ENCODE results near the gene B2M. TPM values are rescaled to one million over a fixed set of nuclear protein-coding genes. Genes with fewer than 3 reads are reported as not detected.

Gene B2M
- total RNA-seq (6,445 TPM), polyA plus RNA-seq (8,137 TPM)
- long read RNA-seq, donor 1, transcript B2M-213 (1 exons, 2,329 nt) = minor isoform, 41 of 413 reads
- long read RNA-seq, donor 1, transcript B2M-204 (4 exons, 1,705 nt) = major isoform, 331 of 413 reads
- long read RNA-seq, donor 1, partial matches to known transcripts = 31 of 413 reads
- long read RNA-seq, donor 1, other reads (novel, unspliced or antisense) = 5 of 413 reads
- long read RNA-seq, donor 2 = 0 reads
- long read RNA-seq, donor 3, transcript B2M-204 (4 exons, 1,705 nt) = major isoform, 4,307 of 5,661 reads
- long read RNA-seq, donor 3, transcript B2M-213 (1 exons, 2,329 nt) = minor isoform, 721 of 5,661 reads
- long read RNA-seq, donor 3, transcript B2M-208 (3 exons, 1,081 nt) = minor isoform, 27 of 5,661 reads
- long read RNA-seq, donor 3, transcript B2M-214 (1 exons, 2,403 nt) = minor isoform, 9 of 5,661 reads
- long read RNA-seq, donor 3, partial matches to known transcripts = 385 of 5,661 reads
- long read RNA-seq, donor 3, other reads (novel, unspliced or antisense) = 206 of 5,661 reads
- long read RNA-seq, donor 4, transcript B2M-208 (3 exons, 1,081 nt) = minor isoform, 8 of 1,755 reads
- long read RNA-seq, donor 4, transcript B2M-213 (1 exons, 2,329 nt) = minor isoform, 332 of 1,755 reads
- long read RNA-seq, donor 4, transcript B2M-204 (4 exons, 1,705 nt) = major isoform, 1,192 of 1,755 reads
- long read RNA-seq, donor 4, transcript B2M-214 (1 exons, 2,403 nt) = minor isoform, 10 of 1,755 reads
- long read RNA-seq, donor 4, partial matches to known transcripts = 166 of 1,755 reads
- long read RNA-seq, donor 4, other reads (novel, unspliced or antisense) = 45 of 1,755 reads
- long read RNA-seq, donor 5, transcript B2M-213 (1 exons, 2,329 nt) = minor isoform, 917 of 7,312 reads
- long read RNA-seq, donor 5, transcript B2M-208 (3 exons, 1,081 nt) = minor isoform, 28 of 7,312 reads
- long read RNA-seq, donor 5, transcript B2M-214 (1 exons, 2,403 nt) = minor isoform, 25 of 7,312 reads
- long read RNA-seq, donor 5, transcript B2M-204 (4 exons, 1,705 nt) = major isoform, 5,516 of 7,312 reads
- long read RNA-seq, donor 5, partial matches to known transcripts = 541 of 7,312 reads
- long read RNA-seq, donor 5, other reads (novel, unspliced or antisense) = 277 of 7,312 reads
- long read RNA-seq, donor 6, transcript B2M-214 (1 exons, 2,403 nt) = minor isoform, 9 of 2,071 reads
- long read RNA-seq, donor 6, transcript B2M-213 (1 exons, 2,329 nt) = minor isoform, 158 of 2,071 reads
- long read RNA-seq, donor 6, transcript B2M-204 (4 exons, 1,705 nt) = major isoform, 1,657 of 2,071 reads
- long read RNA-seq, donor 6, transcript B2M-208 (3 exons, 1,081 nt) = minor isoform, 23 of 2,071 reads
- long read RNA-seq, donor 6, partial matches to known transcripts = 184 of 2,071 reads
- long read RNA-seq, donor 6, other reads (novel, unspliced or antisense) = 39 of 2,071 reads
- long read RNA-seq, donor 7, transcript B2M-213 (1 exons, 2,329 nt) = minor isoform, 600 of 4,381 reads
- long read RNA-seq, donor 7, transcript B2M-208 (3 exons, 1,081 nt) = minor isoform, 32 of 4,381 reads
- long read RNA-seq, donor 7, transcript B2M-204 (4 exons, 1,705 nt) = major isoform, 3,312 of 4,381 reads
- long read RNA-seq, donor 7, partial matches to known transcripts = 271 of 4,381 reads
- long read RNA-seq, donor 7, other reads (novel, unspliced or antisense) = 158 of 4,381 reads
- long read RNA-seq, donor 8, transcript B2M-213 (1 exons, 2,329 nt) = minor isoform, 55 of 1,070 reads
- long read RNA-seq, donor 8, transcript B2M-208 (3 exons, 1,081 nt) = minor isoform, 8 of 1,070 reads
- long read RNA-seq, donor 8, transcript B2M-204 (4 exons, 1,705 nt) = major isoform, 907 of 1,070 reads
- long read RNA-seq, donor 8, partial matches to known transcripts = 60 of 1,070 reads
- long read RNA-seq, donor 8, other reads (novel, unspliced or antisense) = 33 of 1,070 reads
- long read RNA-seq, donor 9, transcript B2M-204 (4 exons, 1,705 nt) = major isoform, 1,734 of 2,102 reads
- long read RNA-seq, donor 9, transcript B2M-208 (3 exons, 1,081 nt) = minor isoform, 6 of 2,102 reads
- long read RNA-seq, donor 9, transcript B2M-213 (1 exons, 2,329 nt) = minor isoform, 160 of 2,102 reads
- long read RNA-seq, donor 9, partial matches to known transcripts = 128 of 2,102 reads
- long read RNA-seq, donor 9, other reads (novel, unspliced or antisense) = 69 of 2,102 reads
- long read RNA-seq, donor 10, transcript B2M-204 (4 exons, 1,705 nt) = major isoform, 1,897 of 2,401 reads
- long read RNA-seq, donor 10, transcript B2M-213 (1 exons, 2,329 nt) = minor isoform, 214 of 2,401 reads
- long read RNA-seq, donor 10, transcript B2M-208 (3 exons, 1,081 nt) = minor isoform, 12 of 2,401 reads
- long read RNA-seq, donor 10, partial matches to known transcripts = 186 of 2,401 reads
- long read RNA-seq, donor 10, other reads (novel, unspliced or antisense) = 87 of 2,401 reads

GRCh38 chr15:44711096-44711742 is at the start of gene B2M, which contains the start of gene PATL2:
Gene B2M (plus strand): TSS chr15:44711517. CDS start chr15:44711547, 30 bp downstream.
Gene PATL2 (minus strand): TSS chr15:44711323. CDS start chr15:44676490, 34,833 bp downstream.
- DNase-seq (ENCODE audit: low read depth in 6 of 9, low spot score in 9 of 9) = peak; percentile 95 to 99 (median 97)
- Histone ChIP-seq H3K27ac (ENCODE audit: low read depth in 1 of 2, low read length in 1 of 2) (peak within 1 kb of the TSS; percentile 99 to 100), H3K27me3 (ENCODE audit: control insufficient read depth in 2 of 2, insufficient read depth in 1 of 2, low read length in 1 of 2) (no peaks in the 10 kb centered on the region), H3K4me1 (ENCODE audit: control insufficient read depth in 2 of 2, insufficient read depth in 2 of 2, low read length in 2 of 2) (peaks cover 16 to 26% of the 10 kb centered on the region in 2 donors), H3K4me3 (ENCODE audit: low read length in 2 of 2) (peak within 1 kb of the TSS; percentile 90 to 100), H3K9me3 (ENCODE audit: control insufficient read depth in 2 of 2, insufficient read depth in 1 of 2, low read length in 1 of 2) (no peaks in the 10 kb centered on the region), H3K36me3 (ENCODE audit: control insufficient read depth in 2 of 2, insufficient read depth in 2 of 2, low read length in 1 of 2) (peaks cover 18 to 27% of the 10 kb centered on the region in 2 donors)
- under 1% methylated on average over 37 of the region's 37 CpGs for WGBS

DNA sequence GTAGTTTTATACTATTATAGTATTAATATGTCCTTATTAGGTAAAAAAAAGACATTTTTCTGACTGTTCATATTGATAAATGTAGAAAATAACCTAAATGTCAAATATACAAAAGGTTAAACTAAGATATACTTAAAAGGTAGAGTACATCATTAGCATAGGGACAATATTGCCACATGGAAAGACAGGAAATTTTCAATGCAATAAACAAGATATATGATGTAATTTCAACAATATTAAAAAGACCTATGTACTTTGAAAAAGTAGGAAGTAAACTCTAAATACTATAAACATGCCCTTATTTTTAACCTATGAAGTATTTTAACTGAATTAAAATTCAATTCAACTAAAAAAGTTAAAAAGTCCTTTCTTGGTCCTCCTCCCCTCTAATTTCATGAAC is 49.7 kb upstream of the B2M start:
- Histone ChIP-seq H3K4me3 (ENCODE audit: low read length in 2 of 2) (no peak overlapping the region), H3K4me1 (ENCODE audit: control insufficient read depth in 2 of 2, insufficient read depth in 2 of 2, low read length in 2 of 2) (peaks cover 12 to 18% of the 10 kb centered on the region in 2 donors), H3K27me3 (ENCODE audit: control insufficient read depth in 2 of 2, insufficient read depth in 1 of 2, low read length in 1 of 2) (no peaks in the 10 kb centered on the region), H3K27ac (ENCODE audit: low read depth in 1 of 2, low read length in 1 of 2) (no peak overlapping the region), H3K9me3 (ENCODE audit: control insufficient read depth in 2 of 2, insufficient read depth in 1 of 2, low read length in 1 of 2) (no peaks in the 10 kb centered on the region), H3K36me3 (ENCODE audit: control insufficient read depth in 2 of 2, insufficient read depth in 2 of 2, low read length in 1 of 2) (peaks cover 6 to 19% of the 10 kb centered on the region in 2 donors)
- DNase-seq (ENCODE audit: low read depth in 6 of 9, low spot score in 9 of 9) = no peak

DNA sequence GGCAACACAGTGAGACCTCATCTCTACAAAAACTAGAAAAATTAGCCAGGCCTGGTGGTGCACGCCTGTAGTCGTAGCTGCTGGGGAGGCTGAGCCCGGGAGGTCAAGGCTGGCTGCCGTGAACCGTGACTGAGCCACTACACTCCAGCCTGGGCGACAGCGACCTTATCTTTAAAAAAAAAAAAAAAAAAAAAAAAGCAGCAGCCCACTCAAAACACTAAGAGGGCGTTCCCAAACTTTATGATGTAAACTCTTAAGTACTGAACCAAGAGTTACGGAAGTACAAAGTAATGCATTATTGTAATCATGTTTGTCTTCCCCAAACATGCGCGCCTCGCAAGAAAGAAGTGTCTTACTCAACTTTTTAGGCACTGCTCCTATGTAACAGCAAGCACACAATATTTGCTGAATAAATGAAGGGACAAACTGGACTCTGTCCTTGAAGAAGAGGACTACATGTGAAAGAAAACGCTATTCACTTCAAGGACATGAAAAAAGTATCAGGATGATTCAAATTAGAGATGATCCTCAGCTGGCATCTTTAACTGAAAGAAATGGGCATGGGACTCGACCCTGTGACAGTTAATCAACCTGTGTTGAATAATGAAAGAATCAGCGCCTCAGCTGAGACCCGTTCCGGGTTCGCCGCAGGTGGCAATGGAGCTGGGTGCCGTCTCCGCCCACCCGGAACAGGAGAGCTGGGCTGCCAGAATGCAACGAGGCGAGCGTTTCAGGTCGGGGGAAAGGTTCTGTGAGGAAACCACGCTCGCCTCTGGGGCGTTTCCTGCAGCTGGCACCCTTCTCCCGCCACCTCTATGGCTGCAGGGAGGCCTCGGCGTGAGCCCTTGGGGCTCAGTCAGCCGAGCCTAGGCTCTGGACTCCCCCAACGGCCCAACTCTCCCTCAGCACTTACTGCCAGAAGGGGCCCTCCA is 48.6 kb upstream of the B2M start:
- Histone ChIP-seq H3K36me3 (ENCODE audit: control insufficient read depth in 2 of 2, insufficient read depth in 2 of 2, low read length in 1 of 2) (peaks cover 0 to 14% of the 10 kb centered on the region in 2 donors), H3K9me3 (ENCODE audit: control insufficient read depth in 2 of 2, insufficient read depth in 1 of 2, low read length in 1 of 2) (no peaks in the 10 kb centered on the region), H3K27me3 (ENCODE audit: control insufficient read depth in 2 of 2, insufficient read depth in 1 of 2, low read length in 1 of 2) (no peaks in the 10 kb centered on the region), H3K27ac (ENCODE audit: low read depth in 1 of 2, low read length in 1 of 2) (peak overlapping the region; percentile 99), H3K4me3 (ENCODE audit: low read length in 2 of 2) (peak overlapping the region; percentile 69 to 88), H3K4me1 (ENCODE audit: control insufficient read depth in 2 of 2, insufficient read depth in 2 of 2, low read length in 2 of 2) (peaks cover 19 to 22% of the 10 kb centered on the region in 2 donors)
- 16% methylated on average over 34 of the region's 34 CpGs for WGBS
- peak; percentile 65 to 92 (median 74) for DNase-seq (ENCODE audit: low read depth in 6 of 9, low spot score in 9 of 9)

DNA sequence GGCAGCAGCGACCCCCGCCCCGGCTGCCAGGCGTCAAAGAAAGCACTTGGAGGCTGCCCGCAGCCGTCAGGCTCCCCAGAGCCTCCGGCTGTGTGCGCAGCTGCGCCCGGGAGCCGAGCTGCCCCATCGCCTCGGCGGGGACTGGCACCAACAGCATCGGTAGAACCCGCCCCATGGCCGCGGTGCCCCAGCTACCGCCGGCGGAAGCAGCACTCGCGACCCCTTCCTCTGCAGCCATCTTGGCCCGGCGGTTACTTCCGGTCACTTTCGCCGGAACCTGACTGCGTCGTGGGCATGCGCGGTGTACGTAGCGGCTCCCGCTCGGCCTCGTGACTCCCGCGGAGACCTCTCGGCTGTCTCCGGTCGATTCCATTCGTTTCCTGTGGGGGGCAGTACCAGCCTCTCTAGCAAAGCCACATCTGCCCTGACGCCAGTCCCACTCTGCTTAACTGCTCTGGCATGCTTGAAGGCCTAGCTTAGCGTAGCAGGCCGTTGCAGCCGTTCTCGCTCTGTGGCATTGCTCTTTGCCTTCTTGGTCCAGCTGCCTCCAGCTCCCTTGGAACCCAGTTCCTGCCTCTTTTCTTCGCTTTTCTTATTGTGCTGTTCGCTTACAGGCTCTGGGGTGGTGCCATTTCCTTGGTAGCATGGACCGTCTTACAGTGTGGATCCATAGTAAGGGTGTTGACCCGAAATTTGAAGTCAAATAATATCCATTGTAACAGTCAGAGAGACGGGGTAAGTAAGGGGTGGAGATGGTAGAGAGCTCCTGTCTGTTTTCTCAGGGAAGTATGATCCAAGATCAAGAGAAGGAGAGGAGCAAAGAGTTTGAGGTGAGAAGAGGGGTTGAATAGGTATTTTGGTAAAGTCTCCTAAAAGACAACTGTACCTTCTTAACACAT is 47.7 kb upstream of the B2M start, which contains the start of gene SPG11:
Gene SPG11 (minus strand): TSS at position 253 of the 899 bp plus-strand sequence. CDS start 15 bp downstream, at position 238.
- Histone ChIP-seq H3K27ac (ENCODE audit: low read depth in 1 of 2, low read length in 1 of 2) (peak within 1 kb of the TSS; percentile 99), H3K4me3 (ENCODE audit: low read length in 2 of 2) (peak within 1 kb of the TSS; percentile 69 to 88), H3K4me1 (ENCODE audit: control insufficient read depth in 2 of 2, insufficient read depth in 2 of 2, low read length in 2 of 2) (peaks cover 26 to 29% of the 10 kb centered on the region in 2 donors), H3K27me3 (ENCODE audit: control insufficient read depth in 2 of 2, insufficient read depth in 1 of 2, low read length in 1 of 2) (no peaks in the 10 kb centered on the region), H3K9me3 (ENCODE audit: control insufficient read depth in 2 of 2, insufficient read depth in 1 of 2, low read length in 1 of 2) (no peaks in the 10 kb centered on the region), H3K36me3 (ENCODE audit: control insufficient read depth in 2 of 2, insufficient read depth in 2 of 2, low read length in 1 of 2) (peaks cover 0 to 9% of the 10 kb centered on the region in 2 donors)
- DNase-seq (ENCODE audit: low read depth in 6 of 9, low spot score in 9 of 9) = peak; percentile 90 to 99 (median 96)
- 8% methylated on average over 53 of the region's 53 CpGs for WGBS

- H3K4me1 ChIP-seq (ENCODE audit: control insufficient read depth in 2 of 2, insufficient read depth in 2 of 2, low read length in 2 of 2) = peaks cover 47 to 55% of the 10 kb centered on the region in 2 donors
- peak overlapping the region; percentile 68 to 85 for H3K27ac ChIP-seq (ENCODE audit: low read depth in 1 of 2, low read length in 1 of 2)
- no peaks in the 10 kb centered on the region for H3K36me3 ChIP-seq (ENCODE audit: control insufficient read depth in 2 of 2, insufficient read depth in 2 of 2, low read length in 1 of 2)
- no peaks in the 10 kb centered on the region for H3K9me3 ChIP-seq (ENCODE audit: control insufficient read depth in 2 of 2, insufficient read depth in 1 of 2, low read length in 1 of 2)
- H3K4me3 ChIP-seq (ENCODE audit: low read length in 2 of 2) = no peak overlapping the region
- DNase-seq (ENCODE audit: low read depth in 6 of 9, low spot score in 9 of 9) = peak in 1 of 9 donors; percentile 59
- H3K27me3 ChIP-seq (ENCODE audit: control insufficient read depth in 2 of 2, insufficient read depth in 1 of 2, low read length in 1 of 2) = no peaks in the 10 kb centered on the region
- 41% methylated on average over 5 of the region's 5 CpGs for WGBS
These were observed 44.9 kb upstream of the B2M start for GRCh38 chr15:44666210-44667038.

Data from thymus (tissue), 14 donors.